Tibial artery (tissue), 4 donors: ENCODE results near the gene CDRT4.
A peak's percentile ranks its signal among the peaks of the same experiment; 100 is the strongest.

Source experiments
- DNase-seq, 2 donors: peaks; one replicate each; pipeline ENCODE4 v3.0.0-alpha.2; 2019
- H3K27ac ChIP-seq, 2 donors: fragments of 200-600 bp; sonication (generic) in 1 of 2; 1 replicate in 1 of 2; 2 replicates in 1 of 2; pipeline ENCODE4 v1.5.1; 2018 to 2019; ENCODE audit warnings: mild to moderate bottlenecking in 1 of 2
- H3K27me3 ChIP-seq, 2 donors: fragments of 200-600 bp; sonication (generic) in 1 of 2; one replicate each; pipeline versions ENCODE4 v1.5.1 to v1.6.0; 2016 to 2019
- H3K36me3 ChIP-seq, 3 donors: fragments of 200-600 bp; sonication (generic) in 2 of 3; one replicate each; pipeline ENCODE4 v1.5.1; 2016 to 2019; ENCODE audit warnings: mild to moderate bottlenecking in 2 of 3
- H3K4me1 ChIP-seq, 4 donors: fragments of 200-600 bp; sonication (generic) in 2 of 4; 1 replicate in 3 of 4; 2 replicates in 1 of 4; pipeline ENCODE4 v1.5.1; 2016 to 2019
- H3K4me3 ChIP-seq, 2 donors: fragments of 200-600 bp; sonication (generic) in 1 of 2; 1 replicate in 1 of 2; 2 replicates in 1 of 2; pipeline ENCODE4 v1.5.1; 2018 to 2019; ENCODE audit warnings: mild to moderate bottlenecking in 2 of 2
- H3K9me3 ChIP-seq, 3 donors: fragments of 200-600 bp; sonication (generic) in 1 of 3; one replicate each; pipeline ENCODE4 v1.5.1; 2016 to 2019
- CTCF ChIP-seq, 2 experiments: fragments of 200-600 bp in 1 of 2; fragments of 450-650 bp in 1 of 2; IDR thresholded peaks; one replicate each; pipeline ENCODE4 v1.5.1; 2017 to 2019; ENCODE audit warnings: antibody characterized with exemption in 2 of 2, mild to moderate bottlenecking in 1 of 2, moderate library complexity in 1 of 2
- intact Hi-C: fragments of 100-400 bp; cut with DNase I; formaldehyde crosslinking; loops from one replicate; pipeline ENCODE4 v1.15.0; 2023; ENCODE audit warnings: low total_unique reads

Gene CDRT4

GRCh38 chr17:15431766-15432165 lies 35.7 kb downstream of the CDRT4 start:
- Histone ChIP-seq H3K4me1 (peaks cover 0 to 6% (median 0%) of the 10 kb centered on the region in 4 donors), H3K4me3 (no peak overlapping the region), H3K27me3 (no peaks in the 10 kb centered on the region), H3K27ac (no peak overlapping the region), H3K36me3 (no peaks in the 10 kb centered on the region), H3K9me3 (no peaks in the 10 kb centered on the region)
- no peak for TF ChIP-seq CTCF (IDR thresholded peaks at IDR 0.05)
- peak in 1 of 2 donors; percentile 49 for DNase-seq
- intact Hi-C loops: no loop called here

DNA sequence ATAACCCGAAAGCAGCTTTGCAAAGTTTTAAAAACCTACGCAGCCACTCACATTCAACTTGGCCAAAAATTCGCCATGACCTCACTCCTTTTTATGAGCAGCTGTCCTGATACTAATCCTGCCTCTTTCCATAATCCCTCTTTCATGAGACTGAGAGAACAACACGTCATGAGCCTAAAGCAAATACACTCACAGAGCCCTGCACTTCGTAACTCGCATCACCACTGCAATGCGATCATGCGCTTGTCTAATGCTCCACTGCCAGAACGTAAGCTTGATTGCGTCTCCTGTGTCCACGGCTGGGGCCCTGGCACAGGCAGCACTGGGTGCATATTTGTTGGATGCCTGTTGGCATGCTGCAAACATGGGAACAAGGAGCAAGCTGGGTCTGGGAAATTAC lies 36.2 kb downstream of the CDRT4 start:
- Histone ChIP-seq H3K4me1 (no peaks in the 10 kb centered on the region), H3K27me3 (no peaks in the 10 kb centered on the region), H3K27ac (no peak overlapping the region), H3K36me3 (no peaks in the 10 kb centered on the region), H3K4me3 (no peak overlapping the region), H3K9me3 (no peaks in the 10 kb centered on the region)
- no peak for TF ChIP-seq CTCF (IDR thresholded peaks at IDR 0.05)
- intact Hi-C loops: no loop called here
- DNase-seq: peak in 1 of 2 donors; percentile 67

DNA sequence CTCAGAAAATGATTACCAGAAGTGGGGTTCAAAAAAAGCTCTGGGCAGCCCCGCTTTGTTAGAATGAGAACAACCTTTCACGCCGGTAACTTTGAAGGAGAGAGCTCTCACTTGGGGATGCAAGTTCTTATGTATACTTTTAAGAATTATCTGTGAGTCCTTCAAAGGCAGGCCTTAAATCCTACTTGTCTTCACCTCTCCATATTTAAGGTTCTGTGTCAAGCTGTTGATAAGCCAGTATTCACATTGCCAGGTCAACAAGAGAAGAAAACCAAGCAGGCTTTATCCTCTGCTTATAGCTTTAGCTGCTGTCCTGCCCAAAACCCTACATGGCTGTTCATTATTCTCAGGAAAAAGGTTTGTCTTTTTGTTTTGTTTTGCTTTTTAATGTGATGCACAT lies 42.9 kb downstream of the CDRT4 start:
- intact Hi-C loops: no loop called here

DNA sequence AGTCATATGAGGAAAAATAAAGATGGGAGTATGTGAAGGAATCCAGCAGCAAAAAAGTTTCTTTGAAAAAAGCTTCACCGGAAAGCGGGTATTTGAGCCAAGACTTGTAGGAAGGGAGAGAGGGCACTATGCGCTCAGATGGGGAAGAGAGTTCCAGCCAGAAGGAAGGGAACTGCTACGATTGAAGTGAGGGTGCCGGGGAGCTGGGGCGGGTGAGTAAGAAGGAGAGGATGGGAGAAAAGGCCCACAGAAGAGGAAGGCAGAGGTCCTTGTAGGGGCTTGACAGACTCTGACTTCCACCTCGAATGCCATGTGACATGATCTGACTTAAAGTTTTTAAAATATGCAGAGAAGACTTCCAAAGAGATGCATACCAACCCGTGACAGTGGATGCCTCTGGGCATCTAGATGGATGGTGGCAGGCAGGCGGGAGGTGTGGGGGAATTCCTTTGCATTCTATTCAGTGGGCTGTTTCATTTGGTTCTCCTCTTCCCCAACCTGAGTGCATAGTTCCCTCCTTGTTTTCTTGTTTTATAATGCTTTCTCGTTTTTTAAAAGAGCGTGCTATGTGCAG lies 44.9 kb downstream of the CDRT4 start:
- intact Hi-C loops: no loop called here
- Histone ChIP-seq H3K9me3 (no peaks in the 10 kb centered on the region), H3K27me3 (no peaks in the 10 kb centered on the region), H3K4me3 (no peak overlapping the region), H3K27ac (no peak overlapping the region), H3K4me1 (no peaks in the 10 kb centered on the region), H3K36me3 (no peaks in the 10 kb centered on the region)
- no peak for TF ChIP-seq CTCF (IDR thresholded peaks at IDR 0.05)
- peak in 1 of 2 donors; percentile 35 for DNase-seq

More for the DNA sequence above, 42.9 kb downstream of the CDRT4 start:
- no peaks in the 10 kb centered on the region for H3K27me3 ChIP-seq
- H3K4me3 ChIP-seq: no peak overlapping the region
- no peak overlapping the region for H3K27ac ChIP-seq
- DNase-seq: peak in 1 of 2 donors; percentile 1
- no peaks in the 10 kb centered on the region for H3K4me1 ChIP-seq
- TF ChIP-seq CTCF (IDR thresholded peaks at IDR 0.05): no peak
- no peaks in the 10 kb centered on the region for H3K9me3 ChIP-seq
- no peaks in the 10 kb centered on the region for H3K36me3 ChIP-seq

DNA sequence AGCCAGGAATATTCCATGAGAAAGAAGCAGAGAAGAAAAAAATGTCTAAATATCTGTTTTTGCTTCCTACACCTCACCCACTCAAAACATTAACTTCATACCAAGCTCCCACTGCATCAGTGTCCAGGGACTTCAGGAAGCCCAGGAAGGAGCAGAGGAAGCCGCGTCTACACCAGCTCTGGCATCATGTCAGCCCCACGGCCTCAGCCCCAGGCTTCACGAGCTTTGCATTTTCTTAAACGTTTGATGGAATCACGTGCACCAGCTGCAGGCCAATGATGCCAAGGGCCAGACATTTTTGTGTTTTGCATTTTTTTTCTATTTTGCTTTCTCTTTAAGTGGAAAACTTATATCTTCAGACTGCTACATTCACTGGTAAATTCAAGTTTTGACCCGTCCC lies 48.6 kb downstream of the CDRT4 start:
- no peak overlapping the region for H3K27ac ChIP-seq
- H3K4me1 ChIP-seq: no peaks in the 10 kb centered on the region
- no peaks in the 10 kb centered on the region for H3K27me3 ChIP-seq
- intact Hi-C loops: no loop called here
- DNase-seq: peak in 1 of 2 donors; percentile 25
- H3K4me3 ChIP-seq: no peak overlapping the region
- no peaks in the 10 kb centered on the region for H3K36me3 ChIP-seq
- no peaks in the 10 kb centered on the region for H3K9me3 ChIP-seq
- TF ChIP-seq CTCF (IDR thresholded peaks at IDR 0.05): no peak
